ENCODE results near the gene IVD.
A peak's percentile ranks its signal among the peaks of the same experiment; 100 is the strongest.

Gene IVD

DNA sequence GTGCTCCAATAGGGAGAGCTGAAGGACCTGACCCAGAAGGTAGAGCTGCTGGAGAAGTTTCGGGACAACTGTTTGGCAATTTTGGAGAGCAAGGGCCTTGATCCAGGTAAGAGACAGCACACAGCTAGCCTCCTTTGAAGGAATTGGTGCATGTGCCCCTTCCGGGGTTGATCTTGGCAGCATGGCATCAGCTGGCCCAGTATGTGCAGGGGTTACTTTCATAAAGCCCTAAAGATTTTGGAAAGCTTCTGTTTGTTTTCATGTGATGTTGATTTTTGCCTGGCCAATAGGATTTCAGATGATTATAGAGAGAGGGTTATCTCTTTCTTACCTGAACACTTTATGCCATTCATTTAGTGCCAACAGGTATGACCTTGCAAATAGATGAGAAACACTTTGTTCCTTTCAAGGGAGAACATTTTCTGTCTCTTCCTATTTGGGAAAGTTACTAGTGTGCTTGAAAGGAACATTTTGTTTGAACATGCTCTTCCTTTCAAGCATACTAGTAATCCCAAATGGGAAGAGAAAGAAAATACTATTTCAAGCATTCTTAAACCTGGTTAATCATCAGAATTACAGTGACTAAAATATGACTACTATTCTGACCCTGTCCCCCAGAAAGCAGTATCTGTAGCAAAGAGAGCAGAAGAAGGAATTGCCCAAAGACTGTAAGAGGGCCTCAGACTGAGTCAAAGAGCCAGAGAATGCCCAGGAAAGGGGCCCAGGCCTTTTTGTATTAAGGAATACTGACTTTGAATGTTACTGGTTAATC, 15.6 kb upstream of the IVD start:
- Mint-ChIP-seq H3K27me3 (no peaks in the 10 kb centered on the region), H3K9me3 (no peaks in the 10 kb centered on the region), H3K4me1 (no peaks in the 10 kb centered on the region), H3K4me3 (no peak overlapping the region), H3K27ac (no peak overlapping the region), H3K36me3 (ENCODE audit: low read depth) (peaks cover 73% of the 10 kb centered on the region)
- DNase-seq (no peak), ATAC-seq (no peak)

- peaks cover 8% of the 10 kb centered on the region for H3K4me1 Mint-ChIP-seq
- no peak overlapping the region for H3K4me3 Mint-ChIP-seq
- no peak overlapping the region for H3K27ac Mint-ChIP-seq
- no peaks in the 10 kb centered on the region for H3K27me3 Mint-ChIP-seq
- ATAC-seq (no peak), DNase-seq (no peak)
- no peaks in the 10 kb centered on the region for H3K9me3 Mint-ChIP-seq
- H3K36me3 Mint-ChIP-seq (ENCODE audit: low read depth), result peaks cover 53% of the 10 kb centered on the region
Observed at GRCh38 chr15:40392986-40393948, 12.3 kb upstream of the IVD start.

- ATAC-seq (no peak), DNase-seq (no peak)
- Mint-ChIP-seq H3K36me3 (ENCODE audit: low read depth) (peaks cover 16% of the 10 kb centered on the region), H3K27me3 (no peaks in the 10 kb centered on the region), H3K4me1 (peaks cover 23% of the 10 kb centered on the region), H3K4me3 (peak overlapping the region; percentile 9), H3K27ac (no peak overlapping the region), H3K9me3 (no peaks in the 10 kb centered on the region)
Observed at GRCh38 chr15:40397688-40398412, 7.7 kb upstream of the IVD start.

GRCh38 chr15:40398413-40398873, 7.2 kb upstream of the IVD start:
- Mint-ChIP-seq H3K4me1 (peaks cover 23% of the 10 kb centered on the region), H3K9me3 (no peaks in the 10 kb centered on the region), H3K4me3 (peak overlapping the region; percentile 9), H3K36me3 (ENCODE audit: low read depth) (peaks cover 11% of the 10 kb centered on the region), H3K27me3 (no peaks in the 10 kb centered on the region), H3K27ac (no peak overlapping the region)
- peak; percentile 96 for ATAC-seq
- DNase-seq, result peak; percentile 30

DNA sequence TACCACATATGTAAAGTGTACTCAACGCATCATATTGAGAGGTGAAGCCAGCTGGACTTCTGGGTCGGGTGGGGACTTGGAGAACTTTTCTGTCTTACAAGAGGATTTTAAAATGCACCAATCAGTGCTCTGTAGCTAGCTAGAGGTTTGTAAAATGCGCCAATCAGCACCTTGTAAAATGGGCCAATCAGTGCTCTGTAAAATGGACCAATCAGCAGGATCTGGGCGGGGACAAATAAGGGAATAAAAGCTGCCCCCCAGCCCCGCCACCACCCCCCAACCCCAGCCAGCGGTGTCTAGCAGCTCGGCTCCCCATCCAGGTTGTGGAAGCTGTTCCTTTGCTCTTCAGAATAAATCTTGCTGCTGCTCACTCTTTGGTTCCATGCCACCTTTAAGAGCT, 6.2 kb upstream of the IVD start:
- Mint-ChIP-seq H3K9me3 (no peaks in the 10 kb centered on the region), H3K27me3 (no peaks in the 10 kb centered on the region), H3K27ac (no peak overlapping the region), H3K4me1 (peaks cover 28% of the 10 kb centered on the region), H3K36me3 (ENCODE audit: low read depth) (peaks cover 5% of the 10 kb centered on the region), H3K4me3 (no peak overlapping the region)
- no peak for ATAC-seq
- no peak for DNase-seq

GRCh38 chr15:40407330-40407990, 1.9 kb downstream of the IVD start:
- Mint-ChIP-seq H3K27me3 (no peaks in the 10 kb centered on the region), H3K27ac (peak overlapping the region; percentile 72), H3K9me3 (no peaks in the 10 kb centered on the region), H3K36me3 (ENCODE audit: low read depth) (peaks cover 34% of the 10 kb centered on the region), H3K4me3 (peak overlapping the region; percentile 64), H3K4me1 (peaks cover 55% of the 10 kb centered on the region)
- DNase-seq (no peak), ATAC-seq (no peak)

- H3K4me3 Mint-ChIP-seq, result no peak overlapping the region
- peaks cover 41% of the 10 kb centered on the region for H3K36me3 Mint-ChIP-seq (ENCODE audit: low read depth)
- H3K4me1 Mint-ChIP-seq, result peaks cover 50% of the 10 kb centered on the region
- H3K27me3 Mint-ChIP-seq, result no peaks in the 10 kb centered on the region
- no peak for DNase-seq
- no peak for ATAC-seq
- no peaks in the 10 kb centered on the region for H3K9me3 Mint-ChIP-seq
- H3K27ac Mint-ChIP-seq, result no peak overlapping the region
Observed at GRCh38 chr15:40409366-40409765, 3.8 kb downstream of the IVD start.

GRCh38 chr15:40410476-40410875, 4.9 kb downstream of the IVD start:
- Mint-ChIP-seq H3K9me3 (no peaks in the 10 kb centered on the region), H3K4me1 (peaks cover 39% of the 10 kb centered on the region), H3K27me3 (no peaks in the 10 kb centered on the region), H3K36me3 (ENCODE audit: low read depth) (peaks cover 47% of the 10 kb centered on the region), H3K4me3 (no peak overlapping the region), H3K27ac (no peak overlapping the region)
- ATAC-seq (no peak), DNase-seq (no peak)

DNA sequence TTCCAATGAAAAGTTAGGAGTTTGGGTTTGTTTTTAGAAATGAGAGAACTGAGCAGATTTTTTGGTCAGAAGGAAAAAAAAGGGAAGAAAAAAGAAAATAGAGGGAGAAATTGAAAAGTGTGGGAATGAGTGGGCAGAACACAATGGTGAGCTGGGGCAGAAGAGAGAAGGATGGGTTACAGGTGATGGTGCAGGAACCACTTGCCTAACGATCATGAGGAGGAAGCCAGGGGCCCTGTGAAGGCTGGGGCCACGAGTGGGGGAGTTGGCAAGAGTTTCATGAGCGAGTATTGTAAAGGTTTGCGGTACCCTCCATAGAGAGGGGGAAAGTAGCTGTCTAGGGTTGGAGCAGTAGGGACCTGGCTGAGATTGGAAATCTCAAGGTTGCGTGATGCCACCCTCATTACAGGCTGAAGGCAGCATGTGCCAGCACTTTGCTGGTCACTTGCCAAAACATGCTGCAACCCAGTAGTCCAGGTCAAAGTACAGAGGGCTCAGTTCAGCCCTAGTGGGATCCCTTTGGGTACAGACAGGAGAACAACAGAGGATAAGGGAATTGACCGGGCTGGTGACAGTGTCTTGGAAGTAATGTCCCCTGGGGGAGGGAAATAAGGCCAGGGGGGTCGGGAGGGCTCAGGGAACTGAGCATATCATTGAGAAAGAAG, 6.6 kb downstream of the IVD start:
- no peaks in the 10 kb centered on the region for H3K27me3 Mint-ChIP-seq

DNA sequence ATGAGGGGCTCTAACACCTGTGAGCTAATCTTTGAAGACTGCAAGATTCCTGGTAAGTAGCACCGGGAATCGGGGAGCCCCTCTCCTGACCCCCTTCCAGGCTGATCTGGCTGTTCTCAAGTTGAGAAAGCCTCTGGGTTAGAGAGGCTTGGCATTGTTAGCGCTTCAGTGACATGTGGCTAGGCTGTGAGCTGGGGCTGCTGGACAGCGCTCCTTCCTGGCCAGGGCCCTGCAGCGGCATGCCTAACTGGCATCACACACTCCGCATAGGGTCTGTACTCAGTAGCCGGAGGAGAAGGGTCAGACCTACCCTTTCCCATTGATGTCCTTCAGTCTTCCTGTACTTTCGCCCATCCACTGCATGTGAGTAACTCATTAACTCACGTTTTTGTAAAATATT, 7.4 kb downstream of the IVD start:
- Mint-ChIP-seq H3K27me3 (no peaks in the 10 kb centered on the region), H3K27ac (no peak overlapping the region), H3K4me1 (peaks cover 18% of the 10 kb centered on the region), H3K36me3 (ENCODE audit: low read depth) (peaks cover 40% of the 10 kb centered on the region), H3K4me3 (no peak overlapping the region), H3K9me3 (no peaks in the 10 kb centered on the region)
- ATAC-seq (no peak), DNase-seq (no peak)

More for the DNA sequence above, 6.6 kb downstream of the IVD start:
- Mint-ChIP-seq H3K27ac (no peak overlapping the region), H3K9me3 (no peaks in the 10 kb centered on the region), H3K4me3 (no peak overlapping the region), H3K4me1 (peaks cover 26% of the 10 kb centered on the region), H3K36me3 (ENCODE audit: low read depth) (peaks cover 46% of the 10 kb centered on the region)
- DNase-seq (no peak), ATAC-seq (no peak)

- H3K4me3 Mint-ChIP-seq, result no peak overlapping the region
- H3K9me3 Mint-ChIP-seq, result no peaks in the 10 kb centered on the region
- no peaks in the 10 kb centered on the region for H3K27me3 Mint-ChIP-seq
- H3K27ac Mint-ChIP-seq, result no peak overlapping the region
- H3K36me3 Mint-ChIP-seq (ENCODE audit: low read depth), result peaks cover 40% of the 10 kb centered on the region
- ATAC-seq (no peak), DNase-seq (no peak)
- peaks cover 4% of the 10 kb centered on the region for H3K4me1 Mint-ChIP-seq
Observed at GRCh38 chr15:40414816-40415215, 9.2 kb downstream of the IVD start.

DNA sequence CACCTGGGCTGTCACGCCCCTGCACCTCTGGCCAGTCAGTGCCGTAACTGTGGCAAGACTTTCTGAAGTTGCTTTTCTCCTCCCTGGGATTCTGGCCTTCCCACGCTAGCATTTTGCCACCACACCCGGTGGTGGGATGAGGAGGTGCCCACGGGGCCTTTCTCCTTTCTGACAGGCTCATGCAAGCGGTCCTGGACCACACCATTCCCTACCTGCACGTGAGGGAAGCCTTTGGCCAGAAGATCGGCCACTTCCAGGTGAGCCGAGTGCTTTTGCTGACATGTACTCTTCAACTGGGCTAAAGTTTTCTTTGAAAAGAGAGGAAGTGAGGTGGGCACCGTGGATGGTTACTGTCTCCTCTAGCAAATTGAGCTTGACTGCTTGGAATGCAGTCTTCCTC, 9.6 kb downstream of the IVD start:
- no peak for DNase-seq
- H3K27ac Mint-ChIP-seq, result no peak overlapping the region
- peaks cover under 1% of the 10 kb centered on the region for H3K4me1 Mint-ChIP-seq
- no peak for ATAC-seq
- H3K9me3 Mint-ChIP-seq, result no peaks in the 10 kb centered on the region
- no peaks in the 10 kb centered on the region for H3K27me3 Mint-ChIP-seq
- H3K36me3 Mint-ChIP-seq (ENCODE audit: low read depth), result peaks cover 37% of the 10 kb centered on the region
- no peak overlapping the region for H3K4me3 Mint-ChIP-seq

DNA sequence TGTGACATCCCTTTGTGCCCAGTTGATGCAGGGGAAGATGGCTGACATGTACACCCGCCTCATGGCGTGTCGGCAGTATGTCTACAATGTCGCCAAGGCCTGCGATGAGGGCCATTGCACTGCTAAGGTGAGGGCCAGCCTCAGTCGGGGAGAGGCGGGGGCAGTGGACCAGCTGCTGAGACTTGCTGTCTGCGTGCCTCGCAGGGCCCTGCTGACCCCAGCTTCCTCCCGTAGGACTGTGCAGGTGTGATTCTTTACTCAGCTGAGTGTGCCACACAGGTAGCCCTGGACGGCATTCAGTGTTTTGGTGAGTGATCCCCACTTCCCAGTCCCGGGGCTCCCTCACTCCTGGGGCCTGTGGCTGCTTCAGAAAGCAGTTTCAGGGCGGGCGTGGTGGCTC, 10.5 kb downstream of the IVD start:
- Mint-ChIP-seq H3K36me3 (ENCODE audit: low read depth) (peaks cover 30% of the 10 kb centered on the region), H3K4me1 (no peaks in the 10 kb centered on the region), H3K27me3 (no peaks in the 10 kb centered on the region), H3K9me3 (no peaks in the 10 kb centered on the region), H3K27ac (no peak overlapping the region), H3K4me3 (no peak overlapping the region)
- ATAC-seq, result no peak
- no peak for DNase-seq
